IMR-90 (cell line): ENCODE data around the gene BOD1. TPM values are rescaled to one million over a fixed set of nuclear protein-coding genes. Genes with fewer than 3 reads are reported as not detected.

Experiments
- ATAC-seq: fragments of 200-7000 bp; cut with Tn5 transposase; 2 replicates; pipeline ENCODE4 v1.9.1; 2020; ENCODE audit warnings: low read depth, mild to moderate bottlenecking, moderate library complexity
- BruUV-seq: library from RNA; stranded (reverse); fragments of 400-500 nt; replicated peaks from 2 replicates; lab custom pipeline; 2021; lab: Mats Ljungman, UMichigan
- CTCF ChIA-PET: fragments of 300-600 bp; formaldehyde crosslinking; extraction: SDS; loops from one replicate; lab custom pipeline; 2021; ENCODE audit warnings: antibody characterized with exemption; lab: Yijun Ruan, JAX
- POLR2A ChIA-PET: fragments of 300-600 bp; sonication (Branson Sonifier 250); formaldehyde crosslinking; loops from one replicate; lab custom pipeline; 2022; ENCODE audit warnings: antibody characterized with exemption; ENCODE audit not compliant: unreplicated experiment; lab: Charles Lee
- DNase-seq: peaks from one replicate; pipeline ENCODE4 v3.0.0; 2013
- H2AFZ ChIP-seq: replicated peaks from 2 replicates; pipeline ENCODE3; 2013; ENCODE audit warnings: low read length, mild to moderate bottlenecking; ENCODE audit not compliant: poor library complexity
- H2AK5ac ChIP-seq: 2 replicates; pipeline ENCODE4 v1.6.1; 2013; ENCODE audit warnings: low read depth, low read length, inconsistent platforms
- H2AK9ac ChIP-seq: replicated peaks from 2 replicates; pipeline ENCODE3; 2013; ENCODE audit warnings: mild to moderate bottlenecking, low read depth, low read length, moderate library complexity; ENCODE audit not compliant: poor library complexity
- H2BK120ac ChIP-seq: 2 replicates; pipeline ENCODE4 v1.6.1; 2013; ENCODE audit warnings: low read depth, low read length, inconsistent platforms
- H2BK15ac ChIP-seq: 3 replicates; pipeline ENCODE4 v1.6.1; 2013; ENCODE audit warnings: low read depth, low read length, inconsistent platforms
- H2BK20ac ChIP-seq: 2 replicates; pipeline ENCODE4 v1.6.1; 2013; ENCODE audit warnings: low read depth, mild to moderate bottlenecking, inconsistent platforms, low read length, moderate library complexity
- H2BK5ac ChIP-seq: 2 replicates; pipeline ENCODE4 v1.6.1; 2013; ENCODE audit warnings: mild to moderate bottlenecking, low read depth, low read length, inconsistent platforms; ENCODE audit not compliant: poor library complexity, severe bottlenecking
- H3K14ac ChIP-seq: replicated peaks from 2 replicates; pipeline ENCODE4 v1.6.1; 2013; ENCODE audit warnings: low read depth, low read length, inconsistent platforms
- H3K18ac ChIP-seq: 2 replicates; pipeline ENCODE4 v1.6.1; 2013; ENCODE audit warnings: low read depth, low read length, control low read depth
- H3K23ac ChIP-seq: 2 replicates; pipeline ENCODE4 v1.6.1; 2013; ENCODE audit warnings: low read depth, low read length, inconsistent platforms
- H3K27ac ChIP-seq: 2 replicates; pipeline ENCODE4 v1.5.1; 2013; ENCODE audit warnings: mild to moderate bottlenecking, control low read depth, low read length; ENCODE audit not compliant: insufficient read depth
- H3K27me3 ChIP-seq: 2 replicates; pipeline ENCODE4 v1.6.1; 2013; ENCODE audit warnings: low read length; ENCODE audit not compliant: control insufficient read depth, insufficient read depth
- H3K36me3 ChIP-seq: 2 replicates; pipeline ENCODE4 v1.6.1; 2013; ENCODE audit warnings: low read length, mixed read lengths; ENCODE audit not compliant: control insufficient read depth, insufficient read depth
- H3K4ac ChIP-seq: 2 replicates; pipeline ENCODE4 v1.6.1; 2013; ENCODE audit warnings: low read depth, low read length, inconsistent platforms
- H3K4me1 ChIP-seq: 2 replicates; pipeline ENCODE4 v1.6.1; 2013; ENCODE audit warnings: low read length, mixed read lengths; ENCODE audit not compliant: control insufficient read depth, insufficient read depth
- H3K4me2 ChIP-seq: 2 replicates; pipeline ENCODE4 v1.6.1; 2013; ENCODE audit warnings: low read depth, mild to moderate bottlenecking, control low read depth, low read length, moderate library complexity
- H3K4me3 ChIP-seq: 2 replicates; pipeline ENCODE4 v1.5.1; 2013; ENCODE audit warnings: low read depth, mild to moderate bottlenecking, control low read depth, low read length, moderate library complexity; ENCODE audit not compliant: insufficient read depth
- H3K56ac ChIP-seq: 2 replicates; pipeline ENCODE4 v1.6.1; 2013; ENCODE audit warnings: low read length, inconsistent platforms; ENCODE audit not compliant: insufficient read depth; ENCODE audit errors: extremely low read depth
- H3K79me1 ChIP-seq, 2 experiments: 2 replicates each; pipeline ENCODE4 v1.6.1; 2013; ENCODE audit warnings: low read length in 2 of 2, inconsistent platforms in 1 of 2, low read depth in 1 of 2
- H3K9ac ChIP-seq: 2 replicates; pipeline ENCODE4 v1.6.1; 2013; ENCODE audit warnings: low read depth, low read length, control low read depth
- H3K9me1 ChIP-seq: 2 replicates; pipeline ENCODE4 v1.6.1; 2013; ENCODE audit warnings: low read length, inconsistent platforms; ENCODE audit not compliant: insufficient read depth
- H3K9me3 ChIP-seq: 2 replicates; pipeline ENCODE4 v1.6.1; 2013; ENCODE audit warnings: low read length; ENCODE audit not compliant: control insufficient read depth, insufficient read depth
- H4K20me1 ChIP-seq: 2 replicates; pipeline ENCODE4 v1.6.1; 2013; ENCODE audit warnings: low read length, inconsistent platforms; ENCODE audit not compliant: insufficient read depth
- H4K5ac ChIP-seq: 2 replicates; pipeline ENCODE4 v1.6.1; 2013; ENCODE audit warnings: mild to moderate bottlenecking, low read depth, low read length, control low read depth
- H4K8ac ChIP-seq, 2 experiments: 2 replicates each; pipeline ENCODE4 v1.6.1; 2013; ENCODE audit warnings: low read depth in 2 of 2, low read length in 2 of 2, control low read depth in 1 of 2, inconsistent platforms in 1 of 2
- H4K91ac ChIP-seq: 2 replicates; pipeline ENCODE4 v1.6.1; 2013; ENCODE audit warnings: low read depth, low read length, inconsistent platforms; ENCODE audit not compliant: insufficient read depth
- CHD1 ChIP-seq: IDR thresholded peaks from 2 replicates; pipeline ENCODE4 v1.6.1; 2012; ENCODE audit warnings: low read depth, low read length, improper control_type of control experiment
- MAZ ChIP-seq: IDR thresholded peaks from 2 replicates; pipeline ENCODE4 v1.6.1; 2012; ENCODE audit warnings: low read depth, mild to moderate bottlenecking, low read length, improper control_type of control experiment, moderate library complexity, borderline replicate concordance
- WGBS, 2 experiments: methylation state at CpG; one replicate each; pipeline versions ENCODE4 v1.1.5 to v1.1.7; 2013; ENCODE audit warnings: missing lambda C conversion rate in 2 of 2; ENCODE audit not compliant: insufficient read length in 1 of 2; ENCODE audit errors: extremely low coverage in 2 of 2; 5-methylcytosine and 5-hydroxymethylcytosine counted together
- dilution Hi-C: fragments of 300-500 bp; cut with HindIII; formaldehyde crosslinking; loops from one replicate; pipeline ENCODE4 v1.14.3; 2018; ENCODE audit warnings: low sequenced_read_pairs; ENCODE audit not compliant: unreplicated experiment
- in situ Hi-C: fragments of 300-500 bp; cut with MboI; formaldehyde crosslinking; loops from 3 replicates; pipeline ENCODE4 v1.14.3; 2019; ENCODE audit warnings: low sequenced_read_pairs, inconsistent platforms, mixed read lengths
- intact Hi-C: fragments of 100-400 bp; cut with micrococcal nuclease; formaldehyde crosslinking; loops from 2 replicates; pipeline ENCODE4 v1.10.0; 2022
- polyA plus RNA-seq, 3 experiments: library from polyadenylated mRNA; depleted of rRNA; stranded (reverse); fragments of >200 nt; gene quantifications; 2 replicates each; pipeline ENCODE4 v1.2.3, GENCODE V29; 2012; ENCODE audit warnings: low replicate concordance in 1 of 3
- total RNA-seq: library from RNA; depleted of rRNA; stranded (reverse); fragments of >200 nt; gene quantifications from 2 replicates; pipeline ENCODE4 v1.2.3, GENCODE V29; 2012

Gene BOD1
- total and polyA plus RNA-seq, 2 of the 4 experiments (the other 2 are of a cell fraction): 57.9 to 71.7 TPM

- H4K20me1 ChIP-seq: no peaks in the 10 kb centered on the region
- no peak overlapping the region for H2BK5ac ChIP-seq
- H3K56ac ChIP-seq: no peak overlapping the region
- no peaks in the 10 kb centered on the region for H3K79me1 ChIP-seq
- no peak overlapping the region for H3K14ac ChIP-seq
- in situ Hi-C loops (no loop called here), dilution Hi-C loops (no loop called here), intact Hi-C loops (no loop called here)
- peaks cover under 1% of the 10 kb centered on the region; the same call in 1 of the 2 replicates for H3K27me3 ChIP-seq
- ChIA-PET CTCF (no interaction called here), POLR2A (no interaction called here)
- no peaks in the 10 kb centered on the region for H3K4me1 ChIP-seq
- H3K4me3 ChIP-seq: no peak overlapping the region
- no peak overlapping the region for H2BK15ac ChIP-seq
- H3K4ac ChIP-seq: no peak overlapping the region
- WGBS, 2 experiments: no CpG with 5 or more reads among the region's 6 CpGs
- no TSS peak for BruUV-seq
- H2AK5ac ChIP-seq: no peak overlapping the region
- no peak overlapping the region for H3K9ac ChIP-seq
- no peak overlapping the region for H3K18ac ChIP-seq
- peak overlapping the region; percentile 57 for H2AFZ ChIP-seq
- no peak for TF ChIP-seq CHD1
- peak; percentile 22; the same call in 1 of the 2 replicates for TF ChIP-seq MAZ
- no peak overlapping the region for H2BK120ac ChIP-seq
- peak; percentile 54; the same call in 1 of the 2 replicates for ATAC-seq
- no peak overlapping the region for H3K27ac ChIP-seq
- no peak overlapping the region for H2AK9ac ChIP-seq
- H3K9me3 ChIP-seq: peaks cover 8% of the 10 kb centered on the region
- H3K9me1 ChIP-seq: no peaks in the 10 kb centered on the region
- H3K36me3 ChIP-seq: no peaks in the 10 kb centered on the region
- H3K23ac ChIP-seq: no peak overlapping the region
- peak overlapping the region; percentile 30 to 76; a peak in 1 of 4 replicates for H4K8ac ChIP-seq
- no peak overlapping the region for H3K4me2 ChIP-seq
- H4K5ac ChIP-seq: no peak overlapping the region
- H2BK20ac ChIP-seq: no peak overlapping the region
- DNase-seq: no peak
- H4K91ac ChIP-seq: no peak overlapping the region
Measured at GRCh38 chr5:173664154-173664526, 47.7 kb upstream of the BOD1 start.
